K562 (cell line): ENCODE results near the gene ISG20L2. TPM values are rescaled to one million over a fixed set of nuclear protein-coding genes. Genes with fewer than 3 reads are reported as not detected.

ENCODE experiments used
- ATAC-seq: fragments of 200-7000 bp; cut with Tn5 transposase; 3 replicates; pipeline ENCODE4 v1.9.1; 2020; ENCODE audit warnings: moderate library complexity
- BruUV-seq: library from RNA; stranded (reverse); fragments of 400-500 nt; replicated peaks from 2 replicates; lab custom pipeline; 2021; lab: Mats Ljungman, UMichigan
- CTCF ChIA-PET: fragments of 300-600 bp; formaldehyde crosslinking; extraction: SDS; loops from one replicate; lab custom pipeline; 2021; ENCODE audit warnings: low intra/inter-chr PET ratio; lab: Yijun Ruan, JAX
- POLR2A ChIA-PET: fragments of 300-600, 350-650 bp; sonication (Branson Sonifier 250); formaldehyde crosslinking; extraction: SDS; loops from one replicate; lab custom pipeline; 2021; ENCODE audit warnings: antibody characterized with exemption, inconsistent platforms; lab: Yijun Ruan, JAX
- DNase-seq, 4 experiments: peaks; one replicate each; pipeline versions ENCODE4 v3.0.0 to v3.0.0-alpha.2; 2011 to 2018; ENCODE audit warnings: low spot score in 3 of 4, mixed read lengths in 3 of 4; ENCODE audit errors: extremely low read depth in 1 of 4
- FAIRE-seq: peaks from 2 replicates; lab custom pipeline; 2011; peaks lifted over from hg19 to GRCh38; lab: Jason Lieb, UNC
- H2AFZ ChIP-seq: 2 replicates; pipeline ENCODE4 v1.6.0; 2011; ENCODE audit warnings: low read depth, low read length, control low read depth, inconsistent platforms
- H3K27ac ChIP-seq: fragments of 200-600 bp; 3 replicates; pipeline ENCODE4 v1.8.0; 2011; ENCODE audit warnings: low read depth, mild to moderate bottlenecking, control low read depth, inconsistent platforms, low read length, moderate library complexity, mixed read lengths; ENCODE audit errors: extremely low read depth
- H3K27me3 ChIP-seq, 2 experiments: fragments of 300-600 bp in 1 of 2; 2 replicates in 1 of 2; 3 replicates in 1 of 2; pipeline versions ENCODE4 v1.6.0 to v1.8.0; 2011; ENCODE audit warnings: inconsistent platforms in 2 of 2, low read length in 2 of 2, mild to moderate bottlenecking in 1 of 2, mixed read lengths in 1 of 2, moderate library complexity in 1 of 2; ENCODE audit not compliant: control insufficient read depth in 2 of 2, insufficient read depth in 2 of 2
- H3K36me3 ChIP-seq: fragments of 300-600 bp; 3 replicates; pipeline ENCODE4 v1.8.0; 2011; ENCODE audit warnings: mild to moderate bottlenecking, low read length, inconsistent platforms; ENCODE audit not compliant: control insufficient read depth, insufficient read depth
- H3K4me1 ChIP-seq, 2 experiments: fragments of 200-600 bp in 1 of 2; replicated peaks in 1 of 2; 2 replicates in 1 of 2; 3 replicates in 1 of 2; pipeline versions ENCODE4 v1.5.1 to v1.8.0; 2011; ENCODE audit warnings: inconsistent platforms in 2 of 2, low read length in 2 of 2, mild to moderate bottlenecking in 1 of 2, mixed read lengths in 1 of 2, moderate library complexity in 1 of 2; ENCODE audit not compliant: control insufficient read depth in 2 of 2, insufficient read depth in 2 of 2
- H3K4me2 ChIP-seq: 2 replicates; pipeline ENCODE4 v1.6.1; 2011; ENCODE audit warnings: low read length, control low read depth, inconsistent platforms, mixed read lengths; ENCODE audit not compliant: insufficient read depth
- H3K4me3 ChIP-seq: fragments of 200-600 bp; sonication (generic), shearing (Covaris generic); 2 replicates; pipeline ENCODE4 v1.5.1; 2016; ENCODE audit warnings: control low read depth, inconsistent platforms
- H3K79me2 ChIP-seq: fragments of 200-600 bp; 3 replicates; pipeline ENCODE4 v1.8.0; 2011; ENCODE audit warnings: low read length, inconsistent platforms; ENCODE audit not compliant: control insufficient read depth, insufficient read depth
- H3K9ac ChIP-seq, 2 experiments: 2 replicates each; pipeline versions ENCODE4 v1.6.0 to v1.6.1; 2011; ENCODE audit warnings: low read depth in 2 of 2, low read length in 2 of 2, control low read depth in 1 of 2, inconsistent platforms in 1 of 2, mild to moderate bottlenecking in 1 of 2, mixed read lengths in 1 of 2; ENCODE audit not compliant: insufficient read depth in 1 of 2
- H3K9me1 ChIP-seq: one replicate; pipeline ENCODE4 v1.6.0; 2011; ENCODE audit warnings: inconsistent platforms, mild to moderate bottlenecking, low read length, moderate library complexity; ENCODE audit not compliant: control insufficient read depth, insufficient read depth
- H3K9me3 ChIP-seq: replicated peaks from 2 replicates; pipeline ENCODE4 v1.5.1; 2011; ENCODE audit warnings: low read depth, low read length, inconsistent platforms; ENCODE audit not compliant: control insufficient read depth, insufficient read depth
- H4K20me1 ChIP-seq: replicated peaks from 2 replicates; pipeline ENCODE4 v1.6.1; 2011; ENCODE audit warnings: low read length, inconsistent platforms, mixed read lengths; ENCODE audit not compliant: control insufficient read depth, insufficient read depth
- CCNT2 ChIP-seq: IDR thresholded peaks from 2 replicates; pipeline ENCODE4 v1.6.1; 2011; ENCODE audit warnings: borderline replicate concordance, low read depth, mild to moderate bottlenecking, moderate library complexity, mixed read lengths, low read length; ENCODE audit not compliant: insufficient read length; ENCODE audit errors: extremely low read depth
- FOXK2 ChIP-seq, 2 experiments: fragments of 450-650 bp; IDR thresholded peaks in 1 of 2; conservative IDR thresholded peaks in 1 of 2; 2 replicates each; pipeline ENCODE4 v1.6.1; 2016; ENCODE audit warnings: low read depth in 2 of 2, mild to moderate bottlenecking in 1 of 2
- HMGN3 ChIP-seq: IDR thresholded peaks from 2 replicates; pipeline ENCODE4 v1.6.1; 2011; ENCODE audit warnings: borderline replicate concordance, low read depth, mild to moderate bottlenecking, mixed read lengths, low read length; ENCODE audit not compliant: insufficient read length; ENCODE audit errors: extremely low read depth
- MYC ChIP-seq, 2 experiments: fragments of 250-450 bp in 1 of 2; sonication (Bioruptor Pico) in 1 of 2; IDR thresholded peaks; 2 replicates each; pipeline versions ENCODE4 v1.5.1 to v1.6.1; 2012 to 2021; ENCODE audit warnings: low read depth in 2 of 2, borderline replicate concordance in 1 of 2, improper control_type of control experiment in 1 of 2, low read length in 1 of 2, mild to moderate bottlenecking in 1 of 2, moderate library complexity in 1 of 2
- NR2F6 ChIP-seq: fragments of 450-650 bp; formaldehyde crosslinking; IDR thresholded peaks from 2 replicates; pipeline ENCODE4 v1.4.0; 2020; ENCODE audit warnings: mild to moderate bottlenecking
- RBM15 ChIP-seq: fragments of 200-400 bp; formaldehyde crosslinking; IDR thresholded peaks from 2 replicates; pipeline ENCODE4 v1.6.1; 2018; ENCODE audit warnings: mild to moderate bottlenecking, low read length, moderate library complexity; ENCODE audit not compliant: insufficient read depth
- SAFB ChIP-seq: fragments of 200-400 bp; formaldehyde crosslinking; IDR thresholded peaks from 2 replicates; pipeline ENCODE4 v1.6.1; 2017; ENCODE audit warnings: low read depth, low read length, borderline replicate concordance
- U2AF2 ChIP-seq: fragments of 200-400 bp; formaldehyde crosslinking; optimal IDR thresholded peaks from 2 replicates; pipeline ENCODE3; 2017; ENCODE audit warnings: low read depth, mild to moderate bottlenecking, low read length
- YY1 ChIP-seq, 3 experiments: IDR thresholded peaks; 2 replicates each; pipeline ENCODE4 v1.6.1; 2011; ENCODE audit warnings: low read length in 2 of 3, mild to moderate bottlenecking in 2 of 3, moderate library complexity in 2 of 3, borderline replicate concordance in 1 of 3, control low read depth in 1 of 3, low read depth in 1 of 3; ENCODE audit not compliant: insufficient read depth in 3 of 3, insufficient replicate concordance in 2 of 3, control insufficient read depth in 1 of 3, insufficient read length in 1 of 3; ENCODE audit errors: extremely low read depth in 1 of 3
- ZBTB1 ChIP-seq: sonication (generic); formaldehyde crosslinking; IDR thresholded peaks from 2 replicates; pipeline ENCODE4 v1.8.1; 2023; ENCODE audit warnings: missing genetic modification reagents, low read depth, mild to moderate bottlenecking, borderline replicate concordance
- ZNF12 ChIP-seq: sonication (generic); formaldehyde crosslinking; IDR thresholded peaks from 2 replicates; pipeline ENCODE4 v1.4.0; 2020; ENCODE audit warnings: mild to moderate bottlenecking, missing genetic modification reagents
- ZNF224 ChIP-seq: sonication (generic); formaldehyde crosslinking; IDR thresholded peaks from 2 replicates; pipeline ENCODE4 v1.8.0; 2022; ENCODE audit warnings: mild to moderate bottlenecking, missing genetic modification reagents
- WGBS: fragments of 100-300 bp; shearing (Covaris generic); methylation state at CpG from one replicate; pipeline ENCODE4 v1.1.6; 2016; ENCODE audit warnings: low coverage, mixed read lengths; ENCODE audit not compliant: insufficient coverage; ENCODE audit errors: missing lambda C conversion rate; 5-methylcytosine and 5-hydroxymethylcytosine counted together
- in situ Hi-C: fragments of 300-500 bp; cut with MboI; formaldehyde crosslinking; loops from 4 replicates; pipeline ENCODE4 v1.15.0; 2018; ENCODE audit warnings: inconsistent platforms, mixed read lengths
- intact Hi-C: fragments of 100-400 bp; cut with micrococcal nuclease; formaldehyde crosslinking; loops from 2 replicates; pipeline ENCODE4 v1.14.2; 2022
- polyA plus RNA-seq, 8 experiments: library from polyadenylated mRNA; depleted of rRNA in 4 of 8; stranded (reverse) in 5 of 8; unstranded in 3 of 8; fragments of >200 nt; fragmentation: Nextera tagmentation in 2 of 8; fragmentation: Illumina TruSeq in 1 of 8; extraction: Ambion mirVana in 2 of 8; extraction: Trizol in 1 of 8; gene quantifications; 2 replicates each; pipeline versions ENCODE4 v1.2.1 to v1.2.3, GENCODE V29; 2011 to 2014; ENCODE audit warnings: inconsistent platforms in 1 of 8, missing spikeins in 1 of 8
- total RNA-seq, 7 experiments: library from RNA; depleted of rRNA in 6 of 7; stranded (reverse); fragments of >200 nt in 6 of 7; fragmentation: Illumina TruSeq in 2 of 7; extraction: Trizol in 2 of 7; gene quantifications; 2 replicates each; pipeline versions ENCODE4 v1.2.1 to v1.2.3, GENCODE V29; 2011 to 2021; ENCODE audit warnings: low replicate concordance in 1 of 7
- TF ChIP-seq, protein P1 (sequence below): fragments of 150-350 bp; conservative IDR thresholded peaks from 2 replicates; pipeline ENCODE4 v1.6.1; 2014; ENCODE audit warnings: low read length

The ISG20L2 gene
- total and polyA plus RNA-seq, 9 of the 15 experiments (the other 6 are each of a cell fraction or from before 2014, with no cell fraction given), result 21.3 to 130 (median 50.3) TPM

DNA sequence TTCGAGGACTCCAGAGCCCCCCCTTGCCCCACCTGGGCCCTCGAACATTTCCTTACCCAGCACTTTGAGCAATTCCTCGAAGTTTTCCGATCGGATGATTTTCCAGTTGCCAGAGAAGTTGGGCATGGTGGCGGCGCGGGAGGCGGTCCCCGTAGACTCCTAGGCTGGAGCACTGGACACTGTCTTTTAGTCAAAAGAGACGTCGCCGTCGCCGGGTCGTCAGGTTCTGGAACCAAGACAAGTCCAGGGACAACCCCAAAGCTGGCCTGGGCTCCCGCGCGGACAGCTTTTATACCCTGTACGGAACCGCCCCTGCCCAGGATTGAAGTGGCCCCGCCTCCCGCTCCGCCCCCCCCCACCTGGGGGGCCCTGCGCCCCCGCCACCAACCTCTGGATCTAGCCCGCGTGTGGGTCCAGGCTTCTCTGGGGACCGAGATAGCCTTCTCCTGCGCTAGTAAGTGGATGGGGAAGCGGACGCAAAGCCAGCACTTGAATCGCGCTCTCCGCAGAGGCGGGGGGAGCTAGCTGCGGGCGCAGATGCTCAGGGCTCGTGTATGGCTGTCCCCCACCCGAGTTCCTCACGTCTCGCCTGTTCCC lies 23.1 kb downstream of the ISG20L2 start, which contains the start of gene CRABP2:
TSS of gene CRABP2 (minus strand) at position 263 of the 597 bp plus-strand sequence. CDS start at position 126, 137 bp downstream.
- BruUV-seq, result no TSS peak
- Histone ChIP-seq H3K4me1 (peaks cover 15 to 36% of the 10 kb centered on the region in 2 experiments; a peak in 4 of 5 replicates), H2AFZ (peak within 1 kb of the TSS; percentile 99), H3K9me1 (no peaks in the 10 kb centered on the region), H3K4me2 (peak within 1 kb of the TSS; percentile 87), H3K4me3 (peak within 1 kb of the TSS; percentile 47), H3K9me3 (no peaks in the 10 kb centered on the region), H3K27ac (peak within 1 kb of the TSS; percentile 44; the same call in 2 of the 3 replicates), H3K36me3 (no peaks in the 10 kb centered on the region), H3K79me2 (no peaks in the 10 kb centered on the region), H4K20me1 (no peaks in the 10 kb centered on the region), H3K27me3 (no peaks in the 10 kb centered on the region), H3K9ac (peak within 1 kb of the TSS; percentile 64 to 87)
- ChIA-PET POLR2A (interaction anchor here (0.6 to 2.3 kb wide), 5 partner anchors 11 to 1570 kb away, joined by 3 to 21 read pairs (median 4); no protein-coding TSS in a partner anchor), CTCF (interaction anchor here (0.5 to 4.4 kb wide), 7 partner anchors 12 to 79 kb away, joined by 3 to 64 read pairs (median 4); no protein-coding TSS in a partner anchor)
- intact Hi-C loops (no loop called here), in situ Hi-C loops (no loop called here)
- WGBS, result 33% methylated on average over 36 of the region's 42 CpGs
- TF ChIP-seq MYC (IDR thresholded peaks at IDR 0.05; ENCODE audit: low read depth, low read length) (no peak), MYC (CRISPR knock-in tag; IDR thresholded peaks at IDR 0.05; ENCODE audit: borderline replicate concordance, low read depth) (no peak), ZNF12 (no peak), U2AF2 (no peak), HMGN3 (peak; percentile 32), SAFB (0 out of 2 replicates have a peak, but pooled peaks have one; percentile 58), ZBTB1 (CRISPR knock-in tag) (peak; percentile 38; the same call in 1 of the 2 replicates), ZNF224 (CRISPR knock-in tag) (no peak), FOXK2 (conservative IDR thresholded peaks at IDR 0.05 in 1 of 2, IDR thresholded peaks at IDR 0.05 in 1 of 2; ENCODE audit: low read depth in 2 of 2) (no peak), CCNT2 (peak; percentile 8), NR2F6 (no peak), RBM15 (no peak), YY1 (IDR thresholded peaks at IDR 0.05; ENCODE audit: borderline replicate concordance in 1 of 3, control insufficient read depth in 1 of 3, extremely low read depth in 1 of 3, insufficient read depth in 3 of 3, insufficient read length in 1 of 3, insufficient replicate concordance in 2 of 3, low read depth in 1 of 3, low read length in 2 of 3) (no peak)
- TF ChIP-seq, protein P1, sequence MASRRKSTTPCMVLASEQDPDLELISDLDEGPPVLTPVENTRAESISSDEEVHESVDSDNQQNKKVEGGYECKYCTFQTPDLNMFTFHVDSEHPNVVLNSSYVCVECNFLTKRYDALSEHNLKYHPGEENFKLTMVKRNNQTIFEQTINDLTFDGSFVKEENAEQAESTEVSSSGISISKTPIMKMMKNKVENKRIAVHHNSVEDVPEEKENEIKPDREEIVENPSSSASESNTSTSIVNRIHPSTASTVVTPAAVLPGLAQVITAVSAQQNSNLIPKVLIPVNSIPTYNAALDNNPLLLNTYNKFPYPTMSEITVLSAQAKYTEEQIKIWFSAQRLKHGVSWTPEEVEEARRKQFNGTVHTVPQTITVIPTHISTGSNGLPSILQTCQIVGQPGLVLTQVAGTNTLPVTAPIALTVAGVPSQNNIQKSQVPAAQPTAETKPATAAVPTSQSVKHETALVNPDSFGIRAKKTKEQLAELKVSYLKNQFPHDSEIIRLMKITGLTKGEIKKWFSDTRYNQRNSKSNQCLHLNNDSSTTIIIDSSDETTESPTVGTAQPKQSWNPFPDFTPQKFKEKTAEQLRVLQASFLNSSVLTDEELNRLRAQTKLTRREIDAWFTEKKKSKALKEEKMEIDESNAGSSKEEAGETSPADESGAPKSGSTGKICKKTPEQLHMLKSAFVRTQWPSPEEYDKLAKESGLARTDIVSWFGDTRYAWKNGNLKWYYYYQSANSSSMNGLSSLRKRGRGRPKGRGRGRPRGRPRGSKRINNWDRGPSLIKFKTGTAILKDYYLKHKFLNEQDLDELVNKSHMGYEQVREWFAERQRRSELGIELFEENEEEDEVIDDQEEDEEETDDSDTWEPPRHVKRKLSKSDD, result no peak
- FAIRE-seq (no peak), DNase-seq (peak in 3 of 4 experiments; percentile 56 to 63 (median 62)), ATAC-seq (peak; percentile 73)
